MV-4-11 (cell line): ENCODE results near the gene ACAT1.
"Not testable (repeated sequence)": the region's sequence is repeated elsewhere in the genome, so short reads cannot be mapped to it uniquely, and the experiment has no call there.

Experiments
- DNase-seq: peaks from one replicate; lab custom pipeline; 2025; lab: John Stamatoyannopoulos, UW

ACAT1 gene

GRCh38 chr11:108121274-108122155, at the start of gene ACAT1:
Gene ACAT1, plus strand, starts transcription at chr11:108121567. Its CDS starts 40 bp downstream, at chr11:108121607.
- peak; percentile 87 for DNase-seq

GRCh38 chr11:108084811-108085210, 36.6 kb upstream of the ACAT1 start:
- DNase-seq = no peak

- no peak for DNase-seq
These were observed 35.7 kb upstream of the ACAT1 start for GRCh38 chr11:108085672-108086071.

GRCh38 chr11:108092134-108092533, 29.2 kb upstream of the ACAT1 start:
- no peak for DNase-seq

GRCh38 chr11:108093128-108093904, 28.1 kb upstream of the ACAT1 start:
- DNase-seq = no peak

GRCh38 chr11:108097179-108097578, 24.2 kb upstream of the ACAT1 start:
- DNase-seq = no peak

GRCh38 chr11:108101090-108101775, 20.1 kb upstream of the ACAT1 start:
- no peak for DNase-seq

- DNase-seq = no peak
These were observed 10.2 kb upstream of the ACAT1 start for GRCh38 chr11:108111126-108111525.

GRCh38 chr11:108112057-108112456, 9.3 kb upstream of the ACAT1 start:
- no peak for DNase-seq

- peak; percentile 9 for DNase-seq
These were observed 5.7 kb upstream of the ACAT1 start for GRCh38 chr11:108115500-108116140.

- DNase-seq = peak; percentile 45
These were observed 3.5 kb upstream of the ACAT1 start for GRCh38 chr11:108117746-108118371.

GRCh38 chr11:108120936-108121273, 462 bp upstream of the ACAT1 start:
- DNase-seq = not testable (repeated sequence)

- DNase-seq = no peak
These were observed 830 bp downstream of the ACAT1 start for GRCh38 chr11:108122166-108122628.

- no peak for DNase-seq
These were observed 3.7 kb downstream of the ACAT1 start for GRCh38 chr11:108125096-108125495.

GRCh38 chr11:108128772-108129171, 7.4 kb downstream of the ACAT1 start:
- DNase-seq = no peak

- no peak for DNase-seq
These were observed 10.6 kb downstream of the ACAT1 start for GRCh38 chr11:108131993-108132392.

GRCh38 chr11:108132993-108133538, 11.7 kb downstream of the ACAT1 start:
- DNase-seq = not testable (repeated sequence)

GRCh38 chr11:108135845-108136544, 14.6 kb downstream of the ACAT1 start:
- DNase-seq = no peak

- no peak for DNase-seq
These were observed 15.8 kb downstream of the ACAT1 start for GRCh38 chr11:108137212-108137611.

GRCh38 chr11:108142304-108142703, 20.9 kb downstream of the ACAT1 start:
- no peak for DNase-seq
